GM18498 (cell line): ENCODE results near the gene YES1.
"Not testable (repeated sequence)": the region's sequence is repeated elsewhere in the genome, so short reads cannot be mapped to it uniquely, and the experiment has no call there.

ENCODE experiments used
- ATAC-seq: cut with Tn5 transposase; IDR thresholded peaks from one replicate; pipeline ENCODE4 v1.9.1; 2021; ENCODE audit warnings: mild to moderate bottlenecking, moderate library complexity; ENCODE audit not compliant: unreplicated experiment

YES1 gene

DNA sequence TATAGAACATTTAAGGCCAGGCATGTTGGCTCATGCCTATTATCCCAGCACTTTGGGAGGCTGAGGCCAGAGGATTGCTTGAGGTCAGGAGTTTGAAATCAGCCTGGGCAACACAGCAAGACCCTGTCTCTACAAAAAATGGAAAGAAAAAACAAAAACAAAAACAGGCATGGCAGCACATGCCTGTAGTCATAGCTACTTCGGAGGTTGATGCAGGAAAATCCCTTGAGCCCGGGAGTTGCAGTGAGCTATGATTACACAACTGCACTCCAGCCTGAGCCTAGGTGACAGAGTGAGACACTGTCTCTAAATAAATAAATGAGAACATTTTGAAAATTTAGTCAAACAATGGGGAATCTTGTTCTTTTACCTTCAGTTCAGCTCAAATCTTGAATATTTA lies 12.1 kb upstream of the YES1 start:
- no peak for ATAC-seq

GRCh38 chr18:820591-821165 lies 8.6 kb upstream of the YES1 start:
- ATAC-seq = no peak

- ATAC-seq = no peak
These were observed 4.8 kb upstream of the YES1 start for GRCh38 chr18:816869-817268.

DNA sequence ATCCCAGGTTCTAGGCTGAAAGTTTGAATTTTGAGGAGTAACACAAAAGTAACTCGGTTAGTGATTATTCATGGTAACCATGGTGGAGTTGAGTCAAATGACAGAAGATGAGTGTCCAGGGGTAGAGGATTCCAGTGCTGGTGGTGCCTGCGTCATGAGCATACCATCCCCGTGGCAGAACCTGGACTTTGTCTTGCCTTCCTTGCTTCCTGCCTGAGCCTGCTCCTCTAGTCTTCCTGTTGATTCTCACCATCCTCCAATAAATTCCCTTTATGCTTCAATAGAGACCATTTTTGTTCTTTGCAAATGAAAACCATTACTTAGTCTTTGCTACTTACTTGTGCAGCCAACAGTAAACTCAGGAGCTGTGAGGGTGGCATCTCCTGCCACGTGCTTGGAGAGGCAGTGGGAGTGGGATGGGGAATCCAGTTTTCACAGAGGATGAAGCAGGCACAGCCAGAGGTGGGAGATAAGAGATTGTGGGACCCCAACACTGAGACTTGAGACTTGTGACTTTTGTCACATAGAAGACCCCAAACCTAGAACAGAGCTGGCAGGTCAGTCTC lies 4.1 kb upstream of the YES1 start:
- ATAC-seq = no peak

DNA sequence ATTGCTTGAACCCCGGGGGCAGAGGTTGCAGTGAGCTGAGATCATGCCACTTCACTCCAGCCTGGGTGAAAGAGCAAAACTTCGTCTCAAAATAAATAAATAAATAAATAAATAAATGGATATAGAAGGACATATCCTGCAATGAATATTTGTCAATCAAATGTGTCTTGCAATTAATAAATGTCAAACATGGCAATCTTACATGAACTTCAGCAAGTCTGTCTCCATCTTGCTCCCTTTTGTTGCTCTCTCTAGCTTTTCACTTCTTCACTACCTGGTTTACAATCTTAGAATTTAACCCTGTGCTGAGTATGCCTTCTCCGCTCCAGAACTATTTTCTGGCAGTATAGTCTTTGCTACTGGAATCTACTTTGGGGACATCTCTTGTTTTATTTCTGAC lies 3.3 kb upstream of the YES1 start:
- no peak for ATAC-seq

DNA sequence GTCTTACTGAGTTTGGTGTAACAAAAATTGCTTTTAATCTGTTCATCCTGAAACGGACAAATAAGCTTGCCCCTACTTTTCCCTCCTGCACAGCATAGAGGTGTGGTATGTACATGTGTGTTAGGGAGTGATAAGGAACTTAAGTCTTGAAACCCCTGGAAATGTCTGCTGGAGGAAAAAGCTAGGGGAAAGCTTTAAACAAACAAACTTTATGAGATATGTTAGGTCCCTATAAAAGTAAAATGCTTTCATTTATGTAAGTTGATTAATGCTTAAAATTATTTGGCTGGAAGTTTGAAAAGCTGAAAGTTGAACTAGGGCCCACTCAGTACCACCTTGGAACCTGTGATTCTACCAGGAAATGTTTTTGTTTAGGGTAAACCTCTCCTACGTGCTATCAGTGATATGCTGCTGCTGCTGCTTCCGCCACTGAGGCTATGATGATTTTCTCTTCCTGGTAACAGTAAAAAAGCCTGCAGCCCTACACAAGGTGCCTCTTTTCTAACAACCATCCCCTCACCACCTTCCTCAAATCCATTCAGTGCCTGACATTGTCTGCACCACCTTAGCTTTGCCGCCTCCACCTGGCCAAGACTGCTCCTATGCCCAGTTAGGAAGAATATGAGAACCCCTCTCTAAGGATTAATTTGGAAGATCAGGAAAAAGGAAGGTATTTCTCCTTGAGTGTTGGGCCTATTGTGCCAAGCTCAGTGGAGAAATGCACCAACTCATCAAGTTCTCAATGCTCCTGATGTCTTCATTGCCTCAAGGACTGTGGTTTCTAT lies 2.5 kb upstream of the YES1 start:
- ATAC-seq = no peak

- ATAC-seq = peak; percentile 0
These were observed 1.4 kb upstream of the YES1 start for GRCh38 chr18:813172-814071.

- peak; percentile 40 for ATAC-seq
These were observed 532 bp upstream of the YES1 start for GRCh38 chr18:812376-813171.

- peak; percentile 24 for ATAC-seq
These were observed 705 bp downstream of the YES1 start for GRCh38 chr18:811182-811891.

- peak; percentile 16 for ATAC-seq
These were observed 1.9 kb downstream of the YES1 start for GRCh38 chr18:809985-810642.

GRCh38 chr18:809228-809627 lies 2.8 kb downstream of the YES1 start:
- ATAC-seq = not testable (repeated sequence)

GRCh38 chr18:808502-808901 lies 3.5 kb downstream of the YES1 start:
- no peak for ATAC-seq

DNA sequence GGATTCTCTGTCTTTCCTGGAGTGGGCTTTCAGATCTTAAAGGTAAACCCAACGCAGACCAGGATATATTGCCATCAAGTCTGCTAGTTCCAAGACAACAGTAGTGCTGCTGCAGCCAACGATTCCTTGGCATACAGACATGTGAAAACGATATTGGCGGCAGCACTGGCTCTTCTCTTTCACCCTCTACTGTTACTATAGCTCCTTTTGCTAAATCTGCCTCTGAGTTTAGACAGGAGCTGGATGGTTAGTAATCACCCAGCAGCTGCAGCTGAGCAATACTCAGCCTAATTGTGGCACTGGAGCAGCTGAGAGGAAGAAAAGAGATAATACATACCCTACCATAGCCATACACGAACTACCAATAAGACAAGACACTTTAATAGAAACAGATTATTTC lies 4.0 kb downstream of the YES1 start:
- no peak for ATAC-seq

GRCh38 chr18:805755-806110 lies 6.3 kb downstream of the YES1 start:
- peak; percentile 32 for ATAC-seq

GRCh38 chr18:805008-805754 lies 6.9 kb downstream of the YES1 start:
- peak; percentile 55 for ATAC-seq

DNA sequence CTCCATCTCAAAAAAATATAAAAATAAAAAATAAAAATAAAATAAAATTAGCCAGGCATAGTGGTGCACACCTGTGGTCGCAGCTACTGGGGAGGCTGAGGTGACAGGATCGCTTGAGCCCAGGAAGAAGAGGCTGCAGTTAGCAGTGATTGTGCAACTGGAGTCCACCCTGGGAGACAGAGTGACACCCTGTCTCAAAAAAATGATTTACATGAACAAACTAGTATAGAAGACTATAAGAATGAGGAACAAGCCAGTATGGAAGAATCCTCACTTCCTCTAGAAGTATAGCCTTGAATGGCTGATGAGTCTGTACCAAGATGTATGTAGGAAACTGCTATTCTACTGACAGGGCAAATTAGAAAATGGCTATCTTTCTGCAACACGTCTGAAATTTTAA lies 10.9 kb downstream of the YES1 start:
- no peak for ATAC-seq

DNA sequence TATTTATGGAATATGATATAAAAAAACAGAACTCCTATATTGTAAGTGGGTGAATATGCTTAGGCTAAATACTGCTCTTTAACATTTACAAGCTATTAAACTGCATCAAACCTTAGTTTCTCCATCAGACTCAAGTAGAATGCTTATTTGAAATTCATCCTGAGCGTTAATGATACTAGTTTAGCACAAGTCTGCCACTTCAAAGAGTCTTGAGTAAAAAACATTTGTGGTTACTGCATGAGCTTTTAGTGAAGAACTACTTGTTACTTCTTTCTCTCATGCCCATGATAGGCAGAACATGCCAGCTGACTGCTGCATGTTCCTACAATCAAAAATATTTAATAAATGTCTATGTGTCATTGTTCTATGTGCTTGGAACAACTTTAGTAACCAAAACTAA lies 12.1 kb downstream of the YES1 start:
- no peak for ATAC-seq

- ATAC-seq = not testable (repeated sequence)
These were observed 16.7 kb downstream of the YES1 start for GRCh38 chr18:795383-795782.

DNA sequence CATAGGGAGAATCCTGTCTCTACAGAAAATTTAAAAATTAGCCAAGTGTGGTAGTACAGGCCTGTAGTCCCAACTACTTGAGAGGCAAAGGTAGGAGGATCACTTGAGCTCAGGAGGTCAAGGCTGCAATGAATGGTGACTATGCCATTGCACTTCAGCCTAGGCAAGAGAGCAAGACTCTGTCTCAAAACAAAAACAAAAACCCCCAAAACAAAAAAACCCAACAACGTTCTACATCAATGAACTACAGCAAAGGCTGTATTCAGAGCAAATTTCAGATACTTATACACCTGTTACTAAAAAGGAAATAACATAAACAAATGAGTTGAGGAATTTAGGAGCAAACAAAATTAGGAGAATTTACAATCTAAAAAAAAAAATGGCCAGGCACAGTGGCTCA lies 22.6 kb downstream of the YES1 start:
- no peak for ATAC-seq
